CD14-positive monocyte (primary cell): ENCODE results near the gene AURKB. TPM values are rescaled to one million over a fixed set of nuclear protein-coding genes. Genes with fewer than 3 reads are reported as not detected.

Experiments used
- DNase-seq, 3 donors: peaks; one replicate each; pipeline ENCODE4 v3.0.0-alpha.2; 2011 to 2022
- H2AFZ ChIP-seq: 2 replicates; pipeline ENCODE4 v1.6.0; 2012; ENCODE audit warnings: mild to moderate bottlenecking, low read depth, low read length, inconsistent platforms; ENCODE audit not compliant: insufficient read depth, poor library complexity, severe bottlenecking
- H3K27ac ChIP-seq, 2 donors: 1 replicate in 1 of 2; 2 replicates in 1 of 2; pipeline ENCODE4 v1.5.1; 2012 to 2013; ENCODE audit warnings: low read length in 2 of 2, control low read depth in 1 of 2, inconsistent platforms in 1 of 2, low read depth in 1 of 2, mild to moderate bottlenecking in 1 of 2
- H3K27me3 ChIP-seq, 2 donors: one replicate each; pipeline versions ENCODE4 v1.6.0 to v1.6.1; 2011 to 2013; ENCODE audit warnings: low read length in 2 of 2; ENCODE audit not compliant: control insufficient read depth in 2 of 2, insufficient read depth in 2 of 2
- H3K36me3 ChIP-seq, 2 donors: replicated peaks in 1 of 2; 1 replicate in 1 of 2; 2 replicates in 1 of 2; pipeline versions ENCODE4 v1.5.1 to v1.6.1; 2012 to 2013; ENCODE audit warnings: low read length in 2 of 2, control low read depth in 1 of 2, inconsistent platforms in 1 of 2, mild to moderate bottlenecking in 1 of 2; ENCODE audit not compliant: insufficient read depth in 2 of 2, control insufficient read depth in 1 of 2
- H3K4me1 ChIP-seq, 2 donors: 1 replicate in 1 of 2; 2 replicates in 1 of 2; pipeline versions ENCODE4 v1.5.1 to v1.6.1; 2012 to 2013; ENCODE audit warnings: low read length in 2 of 2, control low read depth in 1 of 2, inconsistent platforms in 1 of 2, mild to moderate bottlenecking in 1 of 2, moderate library complexity in 1 of 2; ENCODE audit not compliant: insufficient read depth in 2 of 2, control insufficient read depth in 1 of 2
- H3K4me2 ChIP-seq: replicated peaks from 2 replicates; pipeline ENCODE3; 2012; ENCODE audit warnings: low read length, moderate library complexity, mild to moderate bottlenecking; ENCODE audit not compliant: poor library complexity, severe bottlenecking; ENCODE audit errors: extremely low read depth
- H3K4me3 ChIP-seq, 3 experiments: fragments of 200-600 bp in 1 of 3; sonication (generic) in 1 of 3; replicated peaks in 1 of 3; 1 replicate in 2 of 3; 2 replicates in 1 of 3; pipeline ENCODE4 v1.5.1; 2011 to 2013; ENCODE audit warnings: low read length in 3 of 3, mild to moderate bottlenecking in 3 of 3, control low read depth in 2 of 3, low read depth in 2 of 3, inconsistent platforms in 1 of 3, moderate library complexity in 1 of 3
- H3K79me2 ChIP-seq: 2 replicates; pipeline ENCODE4 v1.6.0; 2012; ENCODE audit warnings: mild to moderate bottlenecking, control low read depth, inconsistent platforms, low read length, moderate library complexity; ENCODE audit not compliant: insufficient read depth
- H3K9ac ChIP-seq: 2 replicates; pipeline ENCODE4 v1.6.0; 2017; ENCODE audit warnings: low read length, mild to moderate bottlenecking; ENCODE audit not compliant: insufficient read depth, poor library complexity, severe bottlenecking
- H3K9me3 ChIP-seq, 2 donors: replicated peaks in 1 of 2; 1 replicate in 1 of 2; 2 replicates in 1 of 2; pipeline versions ENCODE4 v1.5.1 to v1.6.1; 2012 to 2013; ENCODE audit warnings: low read length in 2 of 2, control low read depth in 1 of 2; ENCODE audit not compliant: control insufficient read depth in 1 of 2, insufficient read depth in 1 of 2
- H4K20me1 ChIP-seq: 2 replicates; pipeline ENCODE4 v1.6.0; 2012; ENCODE audit warnings: mild to moderate bottlenecking, low read length, control low read depth, moderate library complexity; ENCODE audit not compliant: insufficient read depth
- H3K27ac Mint-ChIP-seq, 7 donors: one replicate each; pipeline ENCODE4 v1.8.0; 2020; ENCODE audit warnings: mild to moderate bottlenecking in 7 of 7, mixed read lengths in 7 of 7, moderate library complexity in 6 of 7, inconsistent platforms in 2 of 7
- H3K27me3 Mint-ChIP-seq, 3 donors: one replicate each; pipeline ENCODE4 v1.8.0; 2021 to 2022; ENCODE audit warnings: low read depth in 3 of 3, mild to moderate bottlenecking in 3 of 3, mixed read lengths in 3 of 3, moderate library complexity in 3 of 3, inconsistent platforms in 1 of 3
- H3K36me3 Mint-ChIP-seq, 2 donors: one replicate each; pipeline ENCODE4 v1.8.0; 2020; ENCODE audit warnings: mixed read lengths in 2 of 2, inconsistent platforms in 1 of 2, mild to moderate bottlenecking in 1 of 2
- H3K4me1 Mint-ChIP-seq: one replicate; pipeline ENCODE4 v1.8.0; 2020; ENCODE audit warnings: mild to moderate bottlenecking, mixed read lengths
- H3K4me3 Mint-ChIP-seq, 2 donors: one replicate each; pipeline ENCODE4 v1.8.0; 2020; ENCODE audit warnings: mild to moderate bottlenecking in 2 of 2, mixed read lengths in 2 of 2, moderate library complexity in 1 of 2
- H3K9me3 Mint-ChIP-seq, 7 donors: one replicate each; pipeline ENCODE4 v1.8.0; 2020 to 2022; ENCODE audit warnings: mixed read lengths in 7 of 7, mild to moderate bottlenecking in 6 of 7, moderate library complexity in 6 of 7, inconsistent platforms in 2 of 7
- WGBS: methylation state at CpG from one replicate; pipeline ENCODE4 v1.1.5; 2013; ENCODE audit warnings: missing lambda C conversion rate; ENCODE audit not compliant: insufficient coverage; 5-methylcytosine and 5-hydroxymethylcytosine counted together
- intact Hi-C, 2 donors: fragments of 100-400 bp; cut with micrococcal nuclease; formaldehyde crosslinking; loops; one replicate each; pipeline versions ENCODE4 v1.15.0 to v1.15.1; 2023
- polyA plus RNA-seq, 3 donors: library from polyadenylated mRNA; depleted of rRNA in 1 of 3; unstranded in 2 of 3; stranded (reverse) in 1 of 3; fragments of 300-500 nt in 2 of 3; fragments of >200 nt in 1 of 3; fragmentation: Illumina TruSeq in 2 of 3; gene quantifications; 1 replicate in 2 of 3; 2 replicates in 1 of 3; pipeline ENCODE4 v1.2.3, GENCODE V29; 2012 to 2021
- TF ChIP-seq, protein P1 (sequence below): fragments of 200-600 bp; IDR thresholded peaks from one replicate; pipeline ENCODE4 v1.8.0; 2022; ENCODE audit warnings: antibody characterized with exemption, mild to moderate bottlenecking

AURKB gene
- polyA plus RNA-seq, 3 donors, result 0.38 to 4.2 (median 0.79) TPM

DNA sequence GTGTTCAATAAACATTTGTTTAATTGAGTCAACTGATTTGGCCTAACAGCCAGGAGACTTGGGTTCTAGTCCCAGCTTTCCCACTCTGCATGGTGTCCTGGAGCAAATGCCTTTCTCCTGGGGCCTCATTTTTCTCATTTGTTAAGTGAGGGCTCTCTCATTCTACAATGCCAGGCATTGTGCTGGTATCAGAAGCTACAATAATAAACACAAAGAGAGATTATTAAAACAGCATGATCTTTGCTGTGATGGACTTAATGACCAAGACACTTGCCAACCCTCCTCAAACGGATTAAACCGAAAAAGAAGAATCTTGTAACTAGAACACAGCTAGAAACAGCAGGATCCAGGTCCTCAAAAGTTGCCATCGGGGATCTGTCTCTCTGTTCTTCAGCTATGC is 42.8 kb downstream of the AURKB start:
- no peaks in the 10 kb centered on the region for H3K27me3 Mint-ChIP-seq

DNA sequence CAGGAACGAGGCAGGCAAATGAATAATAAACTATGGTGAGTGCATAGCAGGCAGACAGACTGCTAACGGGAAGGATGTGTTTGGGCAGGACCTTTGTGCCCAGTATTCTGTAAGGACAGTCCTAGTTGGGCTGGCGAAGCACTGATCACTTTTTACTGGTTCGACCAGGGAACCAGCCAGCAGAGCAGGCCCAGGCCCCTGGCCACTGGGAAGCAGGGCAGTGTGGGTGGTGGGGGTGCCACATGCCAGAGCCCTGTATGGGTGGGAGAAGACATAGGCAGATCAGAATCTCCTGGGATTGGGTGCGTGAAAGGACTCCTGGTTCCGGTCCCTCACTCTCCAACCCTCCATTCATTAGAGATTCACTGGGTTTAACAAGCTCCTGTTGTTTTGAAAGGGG is 43.6 kb downstream of the AURKB start:
- Mint-ChIP-seq H3K4me3 (no peak overlapping the region), H3K36me3 (peaks cover under 1% of the 10 kb centered on the region in 2 donors), H3K9me3 (no peaks in the 10 kb centered on the region), H3K27ac (no peak overlapping the region), H3K4me1 (peaks cover 25% of the 10 kb centered on the region), H3K27me3 (no peaks in the 10 kb centered on the region)
- 100% methylated on average over 2 of the region's 6 CpGs for WGBS
- no peak overlapping the region for H3K4me2 ChIP-seq
- no peak overlapping the region for H3K4me3 ChIP-seq
- TF ChIP-seq, protein P1, sequence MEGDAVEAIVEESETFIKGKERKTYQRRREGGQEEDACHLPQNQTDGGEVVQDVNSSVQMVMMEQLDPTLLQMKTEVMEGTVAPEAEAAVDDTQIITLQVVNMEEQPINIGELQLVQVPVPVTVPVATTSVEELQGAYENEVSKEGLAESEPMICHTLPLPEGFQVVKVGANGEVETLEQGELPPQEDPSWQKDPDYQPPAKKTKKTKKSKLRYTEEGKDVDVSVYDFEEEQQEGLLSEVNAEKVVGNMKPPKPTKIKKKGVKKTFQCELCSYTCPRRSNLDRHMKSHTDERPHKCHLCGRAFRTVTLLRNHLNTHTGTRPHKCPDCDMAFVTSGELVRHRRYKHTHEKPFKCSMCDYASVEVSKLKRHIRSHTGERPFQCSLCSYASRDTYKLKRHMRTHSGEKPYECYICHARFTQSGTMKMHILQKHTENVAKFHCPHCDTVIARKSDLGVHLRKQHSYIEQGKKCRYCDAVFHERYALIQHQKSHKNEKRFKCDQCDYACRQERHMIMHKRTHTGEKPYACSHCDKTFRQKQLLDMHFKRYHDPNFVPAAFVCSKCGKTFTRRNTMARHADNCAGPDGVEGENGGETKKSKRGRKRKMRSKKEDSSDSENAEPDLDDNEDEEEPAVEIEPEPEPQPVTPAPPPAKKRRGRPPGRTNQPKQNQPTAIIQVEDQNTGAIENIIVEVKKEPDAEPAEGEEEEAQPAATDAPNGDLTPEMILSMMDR, result no peak
- peaks cover 10% of the 10 kb centered on the region for H3K79me2 ChIP-seq
- no peak overlapping the region for H3K9ac ChIP-seq
- H3K27ac ChIP-seq, result no peak overlapping the region
- peaks cover 0 to 2% of the 10 kb centered on the region in 2 donors for H3K36me3 ChIP-seq
- intact Hi-C loops, result no loop called here
- no peak overlapping the region for H2AFZ ChIP-seq
- H3K9me3 ChIP-seq, result no peaks in the 10 kb centered on the region
- no peaks in the 10 kb centered on the region for H3K27me3 ChIP-seq
- H4K20me1 ChIP-seq, result no peaks in the 10 kb centered on the region
- H3K4me1 ChIP-seq, result peaks cover 25 to 29% of the 10 kb centered on the region in 2 donors
- no peak for DNase-seq

More for the DNA sequence above, 42.8 kb downstream of the AURKB start:
- H3K27me3 ChIP-seq, result no peaks in the 10 kb centered on the region
- Mint-ChIP-seq H3K4me3 (no peak overlapping the region), H3K4me1 (peaks cover 25% of the 10 kb centered on the region), H3K36me3 (no peaks in the 10 kb centered on the region), H3K9me3 (no peaks in the 10 kb centered on the region), H3K27ac (no peak overlapping the region)
- H3K4me1 ChIP-seq, result peaks cover 21 to 27% of the 10 kb centered on the region in 2 donors
- no peak overlapping the region for H3K4me2 ChIP-seq
- H3K79me2 ChIP-seq, result peaks cover 2% of the 10 kb centered on the region
- no peaks in the 10 kb centered on the region for H3K36me3 ChIP-seq
- H2AFZ ChIP-seq, result no peak overlapping the region
- no peak for DNase-seq
- no peak overlapping the region for H3K27ac ChIP-seq
- no peaks in the 10 kb centered on the region for H4K20me1 ChIP-seq
- TF ChIP-seq, protein P1, result no peak
- WGBS, result 100% methylated on average over 1 of the region's 3 CpGs
- H3K9me3 ChIP-seq, result no peaks in the 10 kb centered on the region
- no peak overlapping the region for H3K9ac ChIP-seq
- H3K4me3 ChIP-seq, result no peak overlapping the region
- intact Hi-C loops, result no loop called here
